ENCODE data around the gene CADPS2. TPM values are rescaled to one million over a fixed set of nuclear protein-coding genes. Genes with fewer than 3 reads are reported as not detected.
A peak's percentile ranks its signal among the peaks of the same experiment; 100 is the strongest.

Gene CADPS2
- total and polyA plus RNA-seq, 2 donors (not counting 3 experiments of a cell fraction or from before 2014, with no cell fraction given) = 9.5 to 22.6 TPM

- ChIA-PET POLR2A (interaction anchor here (0.6 kb wide), 1 partner anchor 302 kb away, joined by 5 read pairs; no protein-coding TSS in a partner anchor), CTCF (interaction anchor here (0.7 to 5.9 kb wide), 9 partner anchors 39 to 480 kb away, joined by 3 to 70 read pairs (median 6); no protein-coding TSS in a partner anchor)
- TF ChIP-seq CTCF (IDR thresholded peaks at IDR 0.05; ENCODE audit: extremely low read depth in 1 of 2, insufficient read depth in 1 of 2, low read depth in 1 of 2, low read length in 2 of 2) (peak; percentile 15 to 38), FOS (IDR thresholded peaks at IDR 0.05; ENCODE audit: borderline replicate concordance, insufficient read depth, low read length) (peak; percentile 8), POLR2AphosphoS5 (IDR thresholded peaks at IDR 0.05; ENCODE audit: insufficient read depth, low read depth, low read length) (no peak), POLR2A (IDR thresholded peaks at IDR 0.05; ENCODE audit: low read depth, low read length) (no peak)
- H3K27ac ChIP-seq (ENCODE audit: insufficient read depth, low read depth, low read length) = peak overlapping the region; percentile 66
- no TSS peak for BruUV-seq (replicated peaks)
- H3K9me1 ChIP-seq (replicated peaks; ENCODE audit: control insufficient read depth, extremely low read depth, insufficient read depth, low read length) = no peaks in the 10 kb centered on the region
- H3K79me2 ChIP-seq (ENCODE audit: control insufficient read depth, insufficient read depth, low read length) = peaks cover 2% of the 10 kb centered on the region
- H3K27me3 ChIP-seq (ENCODE audit: control insufficient read depth in 2 of 2, insufficient read depth in 2 of 2, low read length in 2 of 2) = no peaks in the 10 kb centered on the region
- no peaks in the 10 kb centered on the region for H3K9me3 ChIP-seq (replicated peaks; ENCODE audit: control insufficient read depth, insufficient read depth, low read length)
- peaks cover 23% of the 10 kb centered on the region for H3K4me1 ChIP-seq (ENCODE audit: control insufficient read depth, extremely low read depth, insufficient read depth, low read length)
- dilution Hi-C loops (cut with MboI; ENCODE audit: extremely low pct_ligation_motif_present, low sequenced_read_pairs) = no loop called here
- peak overlapping the region; percentile 51 to 92 (median 70) for H3K4me3 ChIP-seq (replicated peaks in 1 of 3; ENCODE audit: insufficient read depth in 1 of 3, low read depth in 1 of 3, low read length in 3 of 3)
- H3K9ac ChIP-seq (replicated peaks; ENCODE audit: extremely low read depth, insufficient read depth, low read length) = peak overlapping the region; percentile 72
- FAIRE-seq (peak; percentile 92), DNase-seq (ENCODE audit: low read depth, low spot score) (peak; percentile 83)
- no peaks in the 10 kb centered on the region for H4K20me1 ChIP-seq (replicated peaks; ENCODE audit: control insufficient read depth, extremely low read depth, insufficient read depth, low read length)
- H2AFZ ChIP-seq (ENCODE audit: low read depth, low read length) = peak overlapping the region; percentile 88
- H3K4me2 ChIP-seq (ENCODE audit: insufficient read depth, low read length) = peak overlapping the region; percentile 98
- intact Hi-C loops (cut with micrococcal nuclease) = loop anchor here (1.0 to 10.0 kb wide), 5 partner anchors 232 to 750 kb away; no protein-coding TSS in a partner anchor
- H3K36me3 ChIP-seq (ENCODE audit: control insufficient read depth in 2 of 2, extremely low read depth in 1 of 2, insufficient read depth in 2 of 2, low read length in 2 of 2) = no peaks in the 10 kb centered on the region
Measured at GRCh38 chr7:122887198-122887597, 938 bp upstream of the CADPS2 start.
